Tibial nerve (tissue), 4 donors: ENCODE results near the gene PLAAT2. TPM values are rescaled to one million over a fixed set of nuclear protein-coding genes. Genes with fewer than 3 reads are reported as not detected.

Experiments
- DNase-seq, 2 donors: peaks; one replicate each; pipeline ENCODE4 v3.0.0-alpha.2; 2019; ENCODE audit warnings: low spot score in 2 of 2
- H3K27ac ChIP-seq, 4 donors: fragments of 200-600 bp; sonication (generic) in 3 of 4; one replicate each; pipeline ENCODE4 v1.5.1; 2017 to 2019; ENCODE audit warnings: mild to moderate bottlenecking in 1 of 4
- H3K27me3 ChIP-seq, 2 donors: fragments of 200-600 bp; sonication (generic) in 1 of 2; one replicate each; pipeline versions ENCODE4 v1.5.1 to v1.6.0; 2017 to 2019
- H3K36me3 ChIP-seq, 3 donors: fragments of 200-600 bp; sonication (generic); one replicate each; pipeline ENCODE4 v1.5.1; 2018 to 2019
- H3K4me1 ChIP-seq, 4 donors: fragments of 200-600 bp; sonication (generic) in 3 of 4; one replicate each; pipeline ENCODE4 v1.5.1; 2017 to 2019
- H3K4me3 ChIP-seq, 4 donors: fragments of 200-600 bp; sonication (generic) in 3 of 4; one replicate each; pipeline ENCODE4 v1.5.1; 2017 to 2019; ENCODE audit warnings: mild to moderate bottlenecking in 1 of 4, moderate library complexity in 1 of 4
- H3K9me3 ChIP-seq, 4 donors: fragments of 200-600 bp; sonication (generic) in 3 of 4; one replicate each; pipeline ENCODE4 v1.5.1; 2017 to 2019
- CTCF ChIP-seq, 5 experiments: fragments of 200-600 bp in 3 of 5; fragments of 450-650 bp in 2 of 5; sonication (generic) in 3 of 5; IDR thresholded peaks; one replicate each; pipeline ENCODE4 v1.5.1; 2016 to 2019; ENCODE audit warnings: antibody characterized with exemption in 5 of 5, mild to moderate bottlenecking in 3 of 5, moderate library complexity in 2 of 5
- EP300 ChIP-seq, 2 donors: sonication (generic); formaldehyde crosslinking; IDR thresholded peaks; one replicate each; pipeline ENCODE4 v1.6.1; 2017; ENCODE audit warnings: antibody characterized with exemption in 2 of 2, mild to moderate bottlenecking in 1 of 2
- POLR2A ChIP-seq, 2 donors: fragments of 450-650 bp; IDR thresholded peaks; one replicate each; pipeline ENCODE4 v1.6.1; 2017; ENCODE audit warnings: antibody characterized with exemption in 2 of 2, mild to moderate bottlenecking in 2 of 2, moderate library complexity in 2 of 2
- WGBS, 2 donors: methylation state at CpG; one replicate each; pipeline ENCODE4 v1.1.5; 2018; 5-methylcytosine and 5-hydroxymethylcytosine counted together
- total RNA-seq, 4 donors: library from RNA; depleted of rRNA; stranded (reverse); fragments of >200 nt; gene quantifications; one replicate each; pipeline ENCODE4 v1.1.0, GENCODE V29; 2016

PLAAT2 gene
- total RNA-seq, 4 donors from 2014 or later = 0.90 TPM; not detected in 3

DNA sequence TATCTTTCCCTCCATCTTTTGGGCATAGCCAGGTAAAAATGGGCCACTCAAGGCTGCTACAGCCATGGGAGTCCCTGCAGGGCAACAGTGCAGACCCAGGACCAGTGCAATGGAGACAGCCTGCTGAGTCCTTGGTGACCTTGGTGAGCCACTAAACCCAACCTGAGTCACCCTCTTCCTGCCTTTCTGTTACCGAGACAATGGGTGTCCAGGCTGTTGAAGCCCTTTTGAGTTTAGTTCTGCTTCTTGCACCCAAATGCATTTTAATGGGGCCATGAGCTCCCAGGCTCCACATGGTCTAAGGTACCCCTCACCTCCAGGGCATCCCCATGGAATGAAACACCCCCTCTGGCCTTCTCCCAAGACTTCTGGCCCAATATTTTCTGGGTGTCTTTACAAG lies 27.4 kb downstream of the PLAAT2 start:
- no peak overlapping the region for H3K4me3 ChIP-seq
- peaks cover 0 to 65% (median 38%) of the 10 kb centered on the region in 4 donors for H3K4me1 ChIP-seq
- no peaks in the 10 kb centered on the region for H3K27me3 ChIP-seq
- H3K9me3 ChIP-seq = no peaks in the 10 kb centered on the region
- H3K36me3 ChIP-seq = no peaks in the 10 kb centered on the region
- H3K27ac ChIP-seq = peak overlapping the region in 3 of 4 donors; percentile 81 to 96 (median 92)
- DNase-seq = no peak
- TF ChIP-seq EP300 (IDR thresholded peaks at IDR 0.05) = no peak
- no peak for TF ChIP-seq POLR2A (IDR thresholded peaks at IDR 0.05)
- no peak for TF ChIP-seq CTCF (IDR thresholded peaks at IDR 0.05)
- WGBS, 2 donors = 80 to 83% methylated on average over 1 of the region's 1 CpG

- WGBS, 2 donors = 80 to 87% methylated on average over 5 of the region's 5 CpGs
- peak overlapping the region in 2 of 4 donors; percentile 81 to 92 for H3K27ac ChIP-seq
- no peaks in the 10 kb centered on the region for H3K9me3 ChIP-seq
- no peaks in the 10 kb centered on the region for H3K27me3 ChIP-seq
- peaks cover 0 to 67% (median 38%) of the 10 kb centered on the region in 4 donors for H3K4me1 ChIP-seq
- H3K36me3 ChIP-seq = no peaks in the 10 kb centered on the region
- DNase-seq = no peak
- H3K4me3 ChIP-seq = no peak overlapping the region
- TF ChIP-seq POLR2A (IDR thresholded peaks at IDR 0.05) (no peak), CTCF (IDR thresholded peaks at IDR 0.05) (no peak), EP300 (IDR thresholded peaks at IDR 0.05) (no peak)
Measured at GRCh38 chr11:63534895-63535461, 28.2 kb downstream of the PLAAT2 start.

DNA sequence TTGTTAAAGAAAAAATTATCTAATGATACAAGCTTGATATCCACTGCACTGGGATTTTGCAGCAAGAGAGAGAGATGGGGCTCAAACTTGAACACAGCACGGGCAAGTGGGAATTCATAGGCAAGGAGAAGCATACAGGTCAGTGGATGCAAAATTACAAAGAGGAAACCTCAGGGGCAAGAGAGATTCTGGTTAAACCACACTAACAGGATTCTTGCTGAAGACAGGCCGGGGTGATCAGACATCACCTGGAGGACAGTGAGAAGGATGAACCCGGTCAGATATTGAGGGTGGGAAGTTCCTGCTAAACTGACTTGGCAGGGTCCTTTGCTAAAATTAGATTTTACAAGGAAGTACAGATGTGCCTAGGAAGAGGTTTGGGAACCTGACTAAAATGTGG lies 29.1 kb downstream of the PLAAT2 start:
- H3K27me3 ChIP-seq = no peaks in the 10 kb centered on the region

DNA sequence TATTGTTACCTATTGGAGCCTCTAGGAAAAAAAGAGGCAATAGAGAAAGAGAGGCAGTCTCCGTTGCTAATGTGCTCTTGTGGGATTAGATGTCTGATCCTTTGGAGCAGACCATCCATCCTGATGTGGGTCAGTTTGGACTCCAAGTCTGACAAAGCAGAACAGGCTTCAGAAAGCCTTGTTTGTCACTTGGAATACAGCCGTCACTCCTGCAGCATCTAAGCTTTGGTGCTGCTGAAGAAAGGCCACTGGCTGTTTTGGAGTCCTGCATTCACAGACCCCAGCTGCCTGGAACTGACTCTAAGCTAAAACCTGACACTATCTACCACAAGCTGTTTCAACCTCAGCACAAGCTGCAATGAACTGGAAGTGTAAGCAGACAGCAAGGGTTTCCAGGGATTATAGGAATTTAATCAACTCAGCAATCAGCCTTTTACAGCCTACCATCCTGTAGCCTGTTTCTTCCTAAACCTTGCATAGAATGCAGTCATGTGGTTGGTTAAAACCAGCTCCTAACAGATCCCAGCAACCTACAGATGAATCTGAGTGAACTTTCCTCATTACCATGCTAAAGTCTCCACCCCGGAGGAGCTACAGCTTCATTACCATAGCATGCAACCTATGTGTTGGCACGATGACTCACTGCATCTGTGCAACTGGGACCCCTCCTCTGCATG lies 30.2 kb downstream of the PLAAT2 start:
- peak overlapping the region in 1 of 4 donors; percentile 76 for H3K27ac ChIP-seq
- no peak for DNase-seq
- 71 to 76% methylated on average over 4 of the region's 4 CpGs for WGBS, 2 donors
- H3K4me3 ChIP-seq = no peak overlapping the region
- no peaks in the 10 kb centered on the region for H3K36me3 ChIP-seq
- peaks cover 0 to 60% (median 29%) of the 10 kb centered on the region in 4 donors for H3K4me1 ChIP-seq
- TF ChIP-seq POLR2A (IDR thresholded peaks at IDR 0.05) (no peak), CTCF (IDR thresholded peaks at IDR 0.05) (no peak), EP300 (IDR thresholded peaks at IDR 0.05) (no peak)
- no peaks in the 10 kb centered on the region for H3K9me3 ChIP-seq
- H3K27me3 ChIP-seq = no peaks in the 10 kb centered on the region

More for the DNA sequence above, 29.1 kb downstream of the PLAAT2 start:
- Histone ChIP-seq H3K9me3 (no peaks in the 10 kb centered on the region), H3K4me3 (no peak overlapping the region), H3K4me1 (peaks cover 0 to 71% (median 38%) of the 10 kb centered on the region in 4 donors), H3K36me3 (no peaks in the 10 kb centered on the region), H3K27ac (peak overlapping the region in 1 of 4 donors; percentile 81)
- WGBS, 2 donors = 82 to 89% methylated on average over 3 of the region's 3 CpGs
- no peak for DNase-seq
- no peak for TF ChIP-seq POLR2A (IDR thresholded peaks at IDR 0.05)

- DNase-seq = no peak
- Histone ChIP-seq H3K4me1 (peaks cover 0 to 52% (median 24%) of the 10 kb centered on the region in 4 donors), H3K4me3 (no peak overlapping the region), H3K27me3 (no peaks in the 10 kb centered on the region), H3K36me3 (no peaks in the 10 kb centered on the region), H3K9me3 (no peaks in the 10 kb centered on the region), H3K27ac (peak overlapping the region in 3 of 4 donors; percentile 15 to 89 (median 76))
- TF ChIP-seq EP300 (IDR thresholded peaks at IDR 0.05) = no peak
- TF ChIP-seq POLR2A (IDR thresholded peaks at IDR 0.05) = no peak
- no peak for TF ChIP-seq CTCF (IDR thresholded peaks at IDR 0.05)
- WGBS, 2 donors = 77 to 78% methylated on average over 2 of the region's 2 CpGs
Measured at GRCh38 chr11:63532117-63532516, 31.1 kb downstream of the PLAAT2 start.
